ENCODE results near the gene SUSD2. TPM values are rescaled to one million over a fixed set of nuclear protein-coding genes. Genes with fewer than 3 reads are reported as not detected.

SUSD2 gene
- total and polyA plus RNA-seq, 2 of the 8 experiments (the other 6 are each of a cell fraction or from before 2014, with no cell fraction given), result 2.0 to 4.8 TPM

DNA sequence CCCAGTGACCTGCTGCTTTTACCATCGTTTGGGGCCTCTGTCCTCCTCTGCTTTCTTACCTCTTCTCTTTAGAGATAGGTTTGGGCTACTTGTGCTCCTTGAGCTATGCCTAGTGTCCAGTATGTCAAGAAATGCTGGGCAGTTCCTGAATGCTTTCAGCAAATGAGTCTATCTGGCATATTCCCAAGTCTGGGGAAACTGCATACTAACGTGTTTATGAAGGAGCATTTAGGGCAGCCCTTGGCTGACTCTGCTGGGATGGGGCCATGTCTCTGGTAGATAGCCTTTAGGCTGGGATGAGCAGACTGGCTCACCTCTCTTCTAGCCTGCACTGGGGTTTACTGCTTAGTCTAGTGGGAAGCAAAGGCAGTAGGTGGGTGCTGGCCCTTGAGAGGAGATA lies 43.7 kb upstream of the SUSD2 start:
- TF ChIP-seq PHF8 (conservative IDR thresholded peaks at IDR 0.05; ENCODE audit: low read depth, low read length), result no peak
- TF ChIP-seq, protein P1, sequence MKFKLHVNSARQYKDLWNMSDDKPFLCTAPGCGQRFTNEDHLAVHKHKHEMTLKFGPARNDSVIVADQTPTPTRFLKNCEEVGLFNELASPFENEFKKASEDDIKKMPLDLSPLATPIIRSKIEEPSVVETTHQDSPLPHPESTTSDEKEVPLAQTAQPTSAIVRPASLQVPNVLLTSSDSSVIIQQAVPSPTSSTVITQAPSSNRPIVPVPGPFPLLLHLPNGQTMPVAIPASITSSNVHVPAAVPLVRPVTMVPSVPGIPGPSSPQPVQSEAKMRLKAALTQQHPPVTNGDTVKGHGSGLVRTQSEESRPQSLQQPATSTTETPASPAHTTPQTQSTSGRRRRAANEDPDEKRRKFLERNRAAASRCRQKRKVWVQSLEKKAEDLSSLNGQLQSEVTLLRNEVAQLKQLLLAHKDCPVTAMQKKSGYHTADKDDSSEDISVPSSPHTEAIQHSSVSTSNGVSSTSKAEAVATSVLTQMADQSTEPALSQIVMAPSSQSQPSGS (IDR thresholded peaks at IDR 0.05; ENCODE audit: low read length), result no peak
- TF ChIP-seq SIN3A (conservative IDR thresholded peaks at IDR 0.05 in 1 of 2, IDR thresholded peaks at IDR 0.05 in 1 of 2; ENCODE audit: low read depth in 1 of 2, low read length in 2 of 2), result no peak
- TF ChIP-seq BACH1 (IDR thresholded peaks at IDR 0.05; ENCODE audit: low read length), result no peak
- TF ChIP-seq HDAC6 (IDR thresholded peaks at IDR 0.05; ENCODE audit: low read depth, low read length), result no peak
- H2BK20ac ChIP-seq (ENCODE audit: low read length), result no peak overlapping the region
- H3K4me2 ChIP-seq (ENCODE audit: insufficient read depth in 1 of 2, low read depth in 2 of 2, low read length in 2 of 2), result no peak overlapping the region
- H3K4ac ChIP-seq (replicated peaks; ENCODE audit: insufficient read length, low read depth, low read length), result no peak overlapping the region
- ChIA-PET POLR2A (ENCODE audit: partially characterized antibody) (no interaction called here), CTCF (ENCODE audit: partially characterized antibody) (interaction anchor here (1.0 to 6.0 kb wide), 2 partner anchors 18 to 28 kb away, joined by 3 to 102 read pairs; no protein-coding TSS in a partner anchor)
- no peak overlapping the region for H3K9ac ChIP-seq (replicated peaks in 1 of 4; ENCODE audit: extremely low read depth in 1 of 4, low read depth in 3 of 4, low read length in 3 of 4)
- H2BK120ac ChIP-seq (replicated peaks; ENCODE audit: low read depth, low read length), result no peak overlapping the region
- H3K36me3 ChIP-seq (ENCODE audit: control insufficient read depth in 2 of 4, insufficient read depth in 4 of 4, low read length in 3 of 4), result peaks cover 0 to 10% (median 0%) of the 10 kb centered on the region in 4 experiments; a peak in 3 of 8 replicates
- WGBS, 2 experiments (ENCODE audit: extremely low coverage in 1 of 2, insufficient coverage in 1 of 2, insufficient read length in 1 of 2, insufficient replicate concordance in 2 of 2, low coverage in 1 of 2, low lambda C conversion rate in 2 of 2, missing lambda C conversion rate in 1 of 2), result 83% methylated on average over 2 of the region's 2 CpGs; no CpG with 5 or more reads in 1 of the 2 experiments
- no peak overlapping the region for H3K18ac ChIP-seq (ENCODE audit: extremely low read depth, low read length)
- H3K27ac ChIP-seq (ENCODE audit: low read depth, low read length), result no peak overlapping the region; the same call in 1 of the 2 replicates
- no peaks in the 10 kb centered on the region for H3K27me3 ChIP-seq (replicated peaks in 1 of 4; ENCODE audit: control insufficient read depth in 3 of 4, extremely low read depth in 1 of 4, insufficient read depth in 3 of 4, low read length in 3 of 4)
- no peak overlapping the region for H2BK15ac ChIP-seq (ENCODE audit: low read length)
- H2BK5ac ChIP-seq (ENCODE audit: low read depth, low read length), result no peak overlapping the region
- H3K56ac ChIP-seq (replicated peaks; ENCODE audit: insufficient read length, low read depth, low read length), result no peak overlapping the region
- no peak overlapping the region for H4K91ac ChIP-seq (replicated peaks; ENCODE audit: insufficient read length, low read length)
- no peak overlapping the region for H3K23ac ChIP-seq (ENCODE audit: insufficient read length)
- H3K4me1 ChIP-seq (replicated peaks in 1 of 4; ENCODE audit: control insufficient read depth in 3 of 4, insufficient read depth in 4 of 4, low read length in 3 of 4), result no peaks in the 10 kb centered on the region; a peak in 1 of 7 replicates
- H2AK5ac ChIP-seq (ENCODE audit: low read depth, low read length), result no peak overlapping the region
- H3K4me3 ChIP-seq (ENCODE audit: extremely low read depth in 1 of 4, insufficient read depth in 2 of 4, low read depth in 3 of 4, low read length in 4 of 4), result no peak overlapping the region
- peaks cover 0 to 4% of the 10 kb centered on the region in 2 experiments for H4K20me1 ChIP-seq (replicated peaks in 1 of 2; ENCODE audit: control insufficient read depth in 1 of 2, insufficient read depth in 2 of 2, low read length in 2 of 2)
- DNase-seq (ENCODE audit: low read depth in 1 of 2, low spot score in 2 of 2), result no peak
- H3K23me2 ChIP-seq (ENCODE audit: low read depth, low read length), result no peaks in the 10 kb centered on the region
- no peak overlapping the region for H3K14ac ChIP-seq (ENCODE audit: insufficient read length)
- no peak overlapping the region for H4K8ac ChIP-seq (ENCODE audit: extremely low read depth, insufficient read depth, low read length)
- no peaks in the 10 kb centered on the region; the same call in 1 of the 2 replicates for H3K79me1 ChIP-seq (ENCODE audit: low read depth, low read length)
- no peak overlapping the region for H2AFZ ChIP-seq (ENCODE audit: low read length)
- FAIRE-seq, result no peak
- H3K79me2 ChIP-seq (ENCODE audit: control insufficient read depth in 1 of 2, insufficient read depth in 2 of 2, low read length in 2 of 2), result no peaks in the 10 kb centered on the region
- no peaks in the 10 kb centered on the region for H3K9me3 ChIP-seq (ENCODE audit: insufficient read depth in 2 of 2, low read depth in 1 of 2, low read length in 1 of 2)
- no peak overlapping the region for H2BK12ac ChIP-seq (ENCODE audit: low read depth, low read length)
- H4K5ac ChIP-seq (ENCODE audit: insufficient read length, low read depth, low read length), result no peak overlapping the region
